Stimulated activated CD4-positive, alpha-beta T cell treated with anti-CD3 and anti-CD28 coated beads, Interleukin-1b, Interleukin-23, amount 100 ng/mL, for 24 hours (primary cell): ENCODE results near the gene PLXNA2.

Source experiments
- DNase-seq, 4 experiments: peaks; one replicate each; pipeline ENCODE4 v3.0.0-alpha.2; 2020; ENCODE audit warnings: low read depth in 4 of 4, low spot score in 1 of 4

Gene PLXNA2, protein sequence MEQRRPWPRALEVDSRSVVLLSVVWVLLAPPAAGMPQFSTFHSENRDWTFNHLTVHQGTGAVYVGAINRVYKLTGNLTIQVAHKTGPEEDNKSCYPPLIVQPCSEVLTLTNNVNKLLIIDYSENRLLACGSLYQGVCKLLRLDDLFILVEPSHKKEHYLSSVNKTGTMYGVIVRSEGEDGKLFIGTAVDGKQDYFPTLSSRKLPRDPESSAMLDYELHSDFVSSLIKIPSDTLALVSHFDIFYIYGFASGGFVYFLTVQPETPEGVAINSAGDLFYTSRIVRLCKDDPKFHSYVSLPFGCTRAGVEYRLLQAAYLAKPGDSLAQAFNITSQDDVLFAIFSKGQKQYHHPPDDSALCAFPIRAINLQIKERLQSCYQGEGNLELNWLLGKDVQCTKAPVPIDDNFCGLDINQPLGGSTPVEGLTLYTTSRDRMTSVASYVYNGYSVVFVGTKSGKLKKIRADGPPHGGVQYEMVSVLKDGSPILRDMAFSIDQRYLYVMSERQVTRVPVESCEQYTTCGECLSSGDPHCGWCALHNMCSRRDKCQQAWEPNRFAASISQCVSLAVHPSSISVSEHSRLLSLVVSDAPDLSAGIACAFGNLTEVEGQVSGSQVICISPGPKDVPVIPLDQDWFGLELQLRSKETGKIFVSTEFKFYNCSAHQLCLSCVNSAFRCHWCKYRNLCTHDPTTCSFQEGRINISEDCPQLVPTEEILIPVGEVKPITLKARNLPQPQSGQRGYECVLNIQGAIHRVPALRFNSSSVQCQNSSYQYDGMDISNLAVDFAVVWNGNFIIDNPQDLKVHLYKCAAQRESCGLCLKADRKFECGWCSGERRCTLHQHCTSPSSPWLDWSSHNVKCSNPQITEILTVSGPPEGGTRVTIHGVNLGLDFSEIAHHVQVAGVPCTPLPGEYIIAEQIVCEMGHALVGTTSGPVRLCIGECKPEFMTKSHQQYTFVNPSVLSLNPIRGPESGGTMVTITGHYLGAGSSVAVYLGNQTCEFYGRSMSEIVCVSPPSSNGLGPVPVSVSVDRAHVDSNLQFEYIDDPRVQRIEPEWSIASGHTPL (N-terminal part only)

DNA sequence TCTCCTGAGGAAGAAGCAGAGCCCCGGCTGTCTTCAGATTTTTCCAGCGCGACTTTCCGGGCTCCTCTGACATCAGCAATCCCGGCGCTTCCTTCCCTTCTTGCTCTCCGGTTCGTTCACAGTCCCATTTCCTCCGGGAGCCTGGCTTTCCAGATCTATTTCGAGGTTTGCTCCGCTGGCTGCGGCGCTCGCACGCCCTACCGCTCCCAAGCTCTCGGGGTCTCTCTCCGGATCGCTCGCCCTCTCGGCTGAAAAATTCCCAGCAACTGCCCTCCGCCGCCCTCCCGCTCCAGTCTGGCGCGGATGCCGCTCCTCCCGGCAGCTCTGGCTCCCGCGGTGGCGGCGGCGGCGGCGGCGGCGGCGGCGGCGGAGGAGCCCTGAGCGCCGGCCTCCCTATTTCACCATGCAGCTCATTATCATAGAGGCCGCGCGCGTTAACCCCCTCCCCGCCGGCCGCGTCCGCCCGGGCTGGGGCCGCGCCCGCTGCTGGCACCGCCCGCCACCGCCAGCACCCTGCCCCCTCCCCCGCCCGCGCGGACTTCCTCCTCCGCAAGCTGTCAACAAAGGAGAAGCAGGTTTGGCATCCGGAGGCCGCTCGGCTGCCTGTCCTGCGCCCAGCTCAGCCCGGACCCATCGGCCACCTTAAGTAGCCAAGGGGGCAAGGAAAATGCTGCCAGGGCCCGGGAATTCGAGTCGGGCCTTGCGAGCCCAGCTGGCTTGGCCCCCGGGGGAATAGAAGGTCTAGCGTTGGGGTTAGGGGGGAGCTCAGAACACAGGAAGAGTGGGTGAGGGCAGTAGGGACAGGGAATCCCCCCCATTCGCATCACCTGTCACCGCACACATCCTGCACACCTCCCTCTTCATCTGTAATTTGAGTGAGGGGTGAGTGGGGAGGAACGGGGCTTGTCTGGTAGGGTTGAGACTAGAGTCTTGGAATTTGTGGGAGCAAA is at the start of gene PLXNA2:
PLXNA2 (minus strand) TSS at position 418 of the 950 bp plus-strand sequence. CDS start 26,462 bp downstream, outside the sequence.
- DNase-seq: peak in 2 of 4 experiments; percentile 29 to 42

DNA sequence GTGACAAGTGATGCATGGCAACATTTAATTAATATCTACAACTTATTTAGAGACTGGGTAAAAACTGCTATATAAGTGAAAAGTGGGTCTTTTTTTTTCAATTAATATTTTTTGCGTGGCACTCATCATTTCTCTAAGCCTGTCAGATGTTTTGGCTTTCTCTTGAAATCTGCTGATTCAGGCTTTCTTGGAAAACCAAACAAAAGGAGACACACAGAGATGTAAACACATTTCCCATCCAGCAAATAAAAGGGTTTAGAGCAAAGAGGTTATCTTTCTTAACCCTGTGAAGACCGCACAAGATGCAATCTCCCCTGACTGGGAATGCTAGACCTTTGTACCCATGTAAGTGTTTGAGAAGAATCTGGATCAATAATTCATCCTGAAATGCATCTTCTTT is 48.7 kb upstream of the PLXNA2 start:
- DNase-seq: no peak

DNA sequence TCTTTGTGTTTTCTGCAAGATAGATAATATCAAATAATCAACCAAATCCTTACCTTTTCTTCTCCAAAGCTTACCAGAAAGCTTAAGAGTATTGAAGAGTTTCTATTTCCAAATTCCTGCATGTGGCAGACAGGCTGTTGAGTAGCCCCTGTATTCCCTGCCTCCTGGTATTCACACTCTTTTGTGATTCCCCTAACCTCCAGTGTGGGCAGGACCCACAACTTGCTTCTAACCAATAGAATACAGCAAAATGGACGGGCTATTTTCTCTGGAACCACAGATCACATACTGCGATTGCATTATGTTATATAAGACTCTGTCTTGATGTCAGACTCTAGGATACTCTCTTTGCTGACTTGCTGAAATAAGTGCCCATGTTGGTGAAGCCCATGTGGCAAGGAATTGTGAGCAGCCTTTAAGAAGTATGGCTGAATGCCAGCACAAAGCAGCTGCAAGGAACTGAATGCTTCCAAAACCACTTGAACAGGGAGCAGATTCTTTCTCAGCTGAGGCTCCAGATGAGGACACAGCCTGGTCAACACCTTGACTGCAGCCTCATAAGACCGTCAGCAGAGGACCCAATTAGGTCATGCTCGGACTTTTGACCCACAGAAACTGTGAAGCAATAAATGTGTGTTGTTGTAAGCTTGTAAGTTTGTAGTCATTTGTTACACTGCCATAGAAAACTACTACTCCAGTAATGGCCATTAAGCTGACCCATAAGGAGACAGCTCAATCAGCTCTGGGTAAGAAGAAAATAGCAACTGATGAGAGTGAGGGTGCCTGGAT is 47.9 kb upstream of the PLXNA2 start:
- DNase-seq: no peak

DNA sequence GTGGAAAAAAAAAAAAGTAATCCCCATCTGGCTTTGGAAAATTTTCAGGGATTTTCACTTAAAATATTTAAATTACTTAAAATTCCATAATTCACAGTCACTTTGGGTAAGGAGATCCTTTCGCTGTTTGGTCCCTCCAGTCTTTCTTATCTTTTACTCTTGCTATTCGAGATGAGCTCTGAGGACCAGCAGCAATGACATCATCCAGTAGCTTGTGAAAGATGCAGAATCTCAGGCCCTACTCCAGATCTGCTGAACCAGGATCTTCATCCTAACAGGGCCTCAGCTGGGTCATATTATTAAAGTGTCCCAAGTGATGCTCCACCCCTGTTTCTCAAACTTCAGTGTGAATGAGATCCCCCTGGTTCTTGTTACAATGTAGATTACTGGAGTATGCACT is 46.9 kb upstream of the PLXNA2 start:
- no peak for DNase-seq

DNA sequence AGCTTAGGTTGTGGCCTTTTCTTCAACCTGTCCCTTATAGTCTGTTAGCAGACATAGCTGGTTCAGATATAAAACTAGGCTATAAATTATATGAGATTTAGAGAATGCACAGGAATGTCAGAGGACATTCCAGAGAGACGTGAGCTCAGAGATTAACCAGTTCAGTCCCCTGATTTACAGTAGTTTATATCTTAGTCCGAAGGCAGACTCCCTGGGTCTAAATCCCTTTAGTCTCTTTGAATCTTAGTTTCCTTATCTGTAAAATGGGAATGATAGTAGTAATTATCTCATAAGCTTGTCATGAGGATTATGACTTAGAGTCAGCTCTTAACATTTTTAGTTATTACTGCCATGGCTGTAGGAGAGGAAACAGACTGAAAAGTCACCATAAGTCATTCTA is 45.5 kb upstream of the PLXNA2 start:
- no peak for DNase-seq

DNA sequence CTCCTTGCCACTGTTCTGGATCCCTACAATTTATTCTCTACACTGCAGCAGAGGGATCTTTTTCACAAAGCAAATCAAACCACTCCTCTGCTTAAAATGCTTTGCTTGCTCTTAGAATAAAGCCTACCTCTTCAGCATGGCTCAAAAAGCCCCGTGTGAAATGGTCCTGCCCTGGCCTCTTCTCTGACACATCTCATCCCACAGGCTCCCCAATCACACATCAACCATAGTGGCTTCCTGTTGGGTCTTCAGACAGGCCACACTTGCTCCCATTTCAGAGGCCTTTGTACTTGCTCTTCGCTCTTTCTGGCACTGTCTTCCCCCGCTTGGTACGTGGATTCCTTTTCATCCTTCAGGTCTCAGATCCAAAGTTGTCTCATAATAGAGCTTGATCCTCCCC is 44.3 kb upstream of the PLXNA2 start:
- DNase-seq: no peak

DNA sequence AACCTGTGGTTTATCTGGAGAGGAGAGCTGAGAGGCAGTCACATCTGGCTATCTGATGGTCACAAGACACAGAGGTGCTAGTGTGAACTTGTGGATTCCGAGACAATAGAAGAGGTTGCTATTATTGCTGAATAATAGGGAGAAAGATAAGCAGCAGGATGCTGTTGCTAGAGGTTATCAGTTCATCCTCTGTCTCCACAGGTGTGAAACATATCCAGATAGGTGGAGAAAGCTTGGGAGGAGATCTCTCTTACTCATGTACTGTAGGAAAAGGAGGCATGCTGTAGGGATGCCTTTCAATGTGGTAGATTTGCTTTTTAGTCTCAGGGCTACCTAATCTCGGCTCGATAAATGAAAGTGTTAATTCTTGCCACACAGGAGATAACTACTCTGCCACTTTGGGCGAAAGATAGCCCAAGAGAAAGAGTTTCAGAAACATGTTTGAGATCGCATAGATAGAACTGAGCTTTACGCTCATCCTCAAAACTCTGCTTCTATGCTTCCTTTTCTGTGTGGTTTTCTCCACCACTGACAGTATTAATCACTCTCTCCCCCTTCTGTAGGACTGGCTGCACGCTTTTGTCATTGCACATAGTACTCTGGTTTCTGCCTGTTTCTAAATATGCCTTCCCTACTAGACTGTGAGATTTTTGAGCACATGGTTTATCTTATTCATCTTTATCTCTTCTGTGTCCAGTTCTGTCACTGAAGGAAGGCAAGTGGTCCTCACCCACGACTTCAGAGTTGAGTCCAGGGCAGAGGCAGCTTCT is 36.7 kb upstream of the PLXNA2 start:
- no peak for DNase-seq

DNA sequence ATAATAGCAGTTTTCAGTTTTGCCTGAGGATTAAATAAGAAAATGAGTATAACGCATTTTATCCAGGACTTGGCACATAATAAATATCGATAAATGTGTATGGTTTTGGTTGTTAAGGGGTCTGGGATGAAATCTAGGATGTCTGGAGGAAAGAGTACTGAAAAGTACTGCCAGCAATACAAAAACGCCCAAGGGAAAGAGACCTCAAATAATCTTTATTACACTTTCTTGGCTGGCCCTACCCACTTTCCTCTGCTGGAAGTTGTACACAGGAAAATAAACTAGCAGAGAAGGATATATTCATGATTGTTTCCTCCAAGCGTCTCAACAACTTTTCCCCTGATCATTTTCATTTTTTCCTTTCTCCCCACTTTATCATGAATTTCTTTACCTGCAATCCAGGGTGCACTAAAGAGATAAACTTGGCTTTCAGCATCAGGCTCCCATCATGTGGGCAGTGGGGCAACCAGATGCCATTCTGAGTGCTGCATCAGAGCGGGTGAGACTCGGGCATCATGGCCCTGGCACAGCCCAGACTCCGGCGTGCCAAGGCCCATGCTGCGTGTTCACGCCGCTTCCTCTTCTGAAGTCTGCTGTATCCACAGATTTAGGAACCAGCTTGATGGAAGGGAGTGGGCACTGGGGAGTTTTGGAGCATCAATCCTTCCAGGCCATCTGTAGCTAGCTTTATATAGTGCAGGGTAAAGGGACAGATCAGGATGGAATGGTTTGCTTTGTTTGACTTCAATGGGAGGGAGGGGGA is 35.8 kb upstream of the PLXNA2 start:
- no peak for DNase-seq

DNA sequence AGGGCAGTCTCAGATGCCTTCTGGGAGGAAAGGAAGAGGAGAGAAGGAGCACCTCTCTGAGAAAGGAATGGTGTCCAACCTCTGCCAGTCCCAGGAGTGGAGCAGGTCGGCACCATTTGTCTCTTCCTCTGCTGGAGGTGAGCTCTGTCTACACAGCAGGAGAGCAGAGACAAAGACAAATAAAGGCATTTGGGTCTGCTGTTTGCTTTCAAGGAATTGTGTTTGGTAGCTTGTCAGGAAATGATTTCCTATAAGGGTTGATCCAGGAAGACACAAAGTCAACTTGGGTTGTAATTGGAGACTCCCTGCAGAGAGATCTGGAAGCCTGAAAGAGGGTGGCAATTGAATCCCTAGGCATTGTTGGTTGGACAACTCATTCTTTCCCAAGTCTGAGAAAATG is 34.5 kb upstream of the PLXNA2 start:
- no peak for DNase-seq

DNA sequence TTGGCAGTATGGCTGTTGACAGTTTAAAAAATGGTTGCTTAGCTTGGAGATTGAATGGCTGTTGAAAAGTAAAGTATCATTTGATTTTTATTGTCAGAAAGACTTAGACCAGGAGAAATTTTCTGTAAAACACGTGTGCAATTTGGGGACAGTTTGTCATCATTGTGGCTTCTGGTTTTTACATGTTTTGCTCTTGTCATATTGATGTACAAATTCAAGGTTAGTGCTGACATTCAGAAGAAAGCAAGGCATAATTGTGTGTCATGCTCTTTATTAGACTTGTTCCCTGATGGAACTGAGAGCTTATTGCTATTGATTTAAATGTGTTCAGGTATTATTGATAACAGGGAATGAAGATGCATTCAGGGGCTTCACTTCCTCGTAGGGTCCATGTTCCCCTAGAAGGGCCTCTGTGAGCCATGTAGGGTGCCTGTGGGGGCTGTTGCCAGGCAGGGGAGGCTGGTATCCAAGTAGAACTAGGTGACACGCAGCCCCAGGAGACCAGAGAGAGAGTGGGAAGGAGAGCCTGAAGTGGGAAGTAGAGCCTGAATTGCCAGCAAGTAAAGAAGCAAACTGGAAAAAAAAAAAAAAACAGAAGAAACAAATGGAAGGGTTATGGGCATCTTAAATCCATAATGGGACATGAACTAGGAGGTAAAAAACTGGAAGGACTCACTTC is 32.7 kb upstream of the PLXNA2 start:
- DNase-seq: no peak

DNA sequence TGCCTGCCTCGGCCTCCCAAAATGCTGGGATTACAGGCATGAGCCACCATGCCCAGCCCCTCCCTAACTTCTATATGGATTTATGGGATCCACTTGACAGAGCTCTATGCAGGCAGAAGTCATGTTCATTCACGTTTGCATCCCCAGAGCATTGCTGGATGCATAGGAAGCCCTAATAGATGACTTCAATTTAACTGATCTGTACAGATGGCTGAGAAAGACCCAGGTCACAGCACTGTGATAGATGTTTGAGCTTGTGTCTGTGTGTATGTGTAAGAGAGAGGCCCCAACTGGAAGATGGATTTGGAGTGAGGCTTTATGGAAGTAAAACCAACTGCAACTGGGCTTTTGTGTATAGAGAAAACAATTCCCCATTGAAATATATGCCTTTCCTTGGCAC is 30.9 kb upstream of the PLXNA2 start:
- no peak for DNase-seq

DNA sequence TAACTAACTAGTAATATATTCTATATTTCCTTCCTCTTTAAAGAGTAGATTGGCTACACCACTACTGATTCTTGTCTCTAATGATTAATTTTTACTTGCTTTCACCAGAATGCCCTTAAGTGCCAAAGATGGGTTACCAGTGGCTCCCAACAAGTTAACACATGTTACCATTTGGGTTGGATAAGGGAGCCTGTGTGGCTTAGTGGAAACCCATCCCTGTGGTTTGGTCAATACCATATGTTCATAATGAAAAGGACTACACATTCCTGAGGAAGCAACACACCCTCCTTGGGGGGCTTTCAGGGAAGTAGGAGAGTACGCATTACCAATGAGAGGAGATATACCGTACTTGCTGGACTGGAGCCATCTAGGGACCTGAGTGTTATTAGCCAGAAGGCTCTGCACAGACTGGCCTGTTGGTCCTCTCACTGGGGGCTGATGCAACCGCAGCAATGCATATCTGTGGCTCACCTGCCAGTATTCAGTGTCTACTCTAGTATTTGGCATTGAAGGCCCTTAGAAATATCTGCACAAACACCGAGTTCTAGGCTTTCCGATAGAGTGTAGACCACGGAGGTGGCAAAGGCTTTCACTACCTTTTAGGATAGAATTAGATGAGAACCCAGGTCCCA is 29.3 kb upstream of the PLXNA2 start:
- DNase-seq: no peak

DNA sequence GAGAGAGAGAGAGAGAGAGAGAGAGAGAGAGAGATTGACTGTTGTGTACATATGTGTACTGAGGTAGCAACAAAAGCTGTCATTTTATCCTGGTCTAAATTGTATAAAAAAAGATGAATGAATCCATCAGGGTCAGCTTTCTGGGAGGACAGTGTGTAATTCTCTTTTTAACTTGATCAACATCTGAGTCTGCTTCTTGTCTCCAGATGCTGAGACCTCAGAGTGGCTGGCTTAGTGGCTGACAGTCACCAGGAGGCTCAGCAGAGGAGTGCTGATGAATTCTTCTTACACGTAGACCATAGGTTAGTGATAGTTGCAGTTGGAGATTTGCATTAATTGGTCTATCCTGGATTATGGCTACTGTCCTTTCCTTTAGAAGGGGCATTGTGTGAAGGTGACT is 28.5 kb upstream of the PLXNA2 start:
- DNase-seq: no peak

DNA sequence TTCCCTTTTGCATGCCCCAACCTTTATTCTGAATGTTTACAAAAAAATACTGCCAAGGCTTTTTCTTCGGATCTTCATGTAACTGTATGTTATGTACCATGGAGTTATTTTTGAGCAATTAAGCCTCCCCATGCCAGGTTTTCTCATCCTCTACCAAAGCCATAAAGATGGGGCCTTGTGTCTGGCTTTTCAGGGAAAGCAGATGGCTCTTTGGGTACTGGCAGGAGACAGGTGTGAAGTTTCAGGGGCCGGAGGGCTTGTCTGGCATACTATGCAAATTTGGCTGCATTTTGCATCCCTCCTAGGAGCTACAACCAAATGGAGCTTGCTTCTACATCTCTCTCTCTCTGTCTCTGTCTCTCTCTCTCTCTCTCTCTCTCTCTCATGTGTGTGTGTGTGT is 28.1 kb upstream of the PLXNA2 start:
- no peak for DNase-seq

DNA sequence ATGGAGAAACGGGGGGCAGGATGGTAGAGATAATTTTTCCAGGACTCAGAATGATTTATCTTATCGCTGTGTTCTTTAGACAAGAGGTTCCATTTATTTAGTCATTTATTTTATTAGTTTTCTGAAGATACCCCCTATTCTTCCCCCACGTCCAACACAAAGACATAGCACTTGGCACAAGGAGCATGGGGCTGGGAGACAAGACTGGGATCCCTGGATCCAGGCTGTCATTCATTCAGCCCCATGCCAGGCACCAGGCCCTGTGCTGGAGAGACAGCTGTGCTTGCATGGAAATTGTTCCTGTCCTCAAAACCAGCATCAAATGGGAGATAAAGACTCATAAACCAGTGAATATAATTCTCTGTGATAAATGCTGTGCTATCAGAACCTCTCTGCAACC is 27.1 kb upstream of the PLXNA2 start:
- DNase-seq: no peak

DNA sequence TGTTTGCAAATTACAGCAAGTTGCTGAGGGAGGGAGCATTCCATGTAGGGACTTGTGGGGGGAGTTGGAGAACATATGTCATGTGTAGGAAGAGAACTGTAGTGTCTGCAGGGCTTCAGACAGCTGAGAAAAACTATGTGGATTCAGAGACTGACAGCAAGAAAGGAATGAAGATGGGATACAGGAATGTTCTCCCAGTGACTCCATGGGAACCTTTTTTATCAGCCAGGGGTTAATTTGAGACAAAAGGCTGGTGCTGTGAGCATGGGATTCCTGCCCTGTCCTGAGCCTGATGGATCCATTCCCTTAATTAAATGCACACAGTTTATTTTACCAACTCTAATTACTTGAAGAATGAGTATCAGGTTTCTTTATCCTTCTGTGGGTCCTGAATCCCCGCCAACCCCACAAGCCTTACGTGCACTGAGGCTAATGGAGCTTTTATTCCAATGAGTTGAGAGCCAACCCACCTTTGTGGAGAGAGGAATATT is 26.5 kb upstream of the PLXNA2 start:
- DNase-seq: no peak

DNA sequence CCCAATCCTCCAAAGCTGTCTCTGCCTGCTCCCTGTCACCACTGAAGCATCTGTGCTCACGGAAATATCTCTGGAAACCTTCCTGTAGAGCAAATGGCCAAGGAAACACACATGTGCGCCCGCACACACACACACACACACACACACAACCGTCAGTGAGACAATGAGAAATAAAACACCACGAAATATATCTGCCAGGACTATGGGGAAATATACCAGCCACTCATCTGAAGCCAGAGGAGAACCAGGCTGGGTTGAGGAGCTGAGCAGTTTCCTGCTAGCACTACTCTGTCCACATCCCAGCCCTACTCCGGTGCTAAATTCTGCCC is 25.1 kb upstream of the PLXNA2 start:
- no peak for DNase-seq
